Stimulated activated naive B cell treated with anti-CD40 and anti-IgM and Interleukin-4, amounts not matched to agents 10 μg/mL and 1 μg/mL and 100 μg/mL, for 72 hours (primary cell): Measurements from ENCODE around the gene CSMD2.

Experiments used
- ATAC-seq, 2 donors: fragments of 150-1000 bp; cut with Tn5 transposase; replicated peaks; 2 replicates each; pipeline ENCODE4 v1.10.0; 2021; ENCODE audit warnings: moderate library complexity in 1 of 2
- DNase-seq: peaks from one replicate; pipeline ENCODE4 v3.0.0; 2021
- H3K27ac Mint-ChIP-seq: one replicate; pipeline ENCODE4 v1.8.0; 2022; ENCODE audit warnings: mild to moderate bottlenecking, mixed read lengths
- H3K27me3 Mint-ChIP-seq, 2 donors: one replicate each; pipeline ENCODE4 v1.8.0; 2022; ENCODE audit warnings: mixed read lengths in 2 of 2
- H3K36me3 Mint-ChIP-seq, 2 donors: one replicate each; pipeline ENCODE4 v1.8.0; 2022; ENCODE audit warnings: mixed read lengths in 2 of 2, mild to moderate bottlenecking in 1 of 2
- H3K4me1 Mint-ChIP-seq, 2 donors: one replicate each; pipeline ENCODE4 v1.8.0; 2022; ENCODE audit warnings: mixed read lengths in 2 of 2, mild to moderate bottlenecking in 1 of 2
- H3K4me3 Mint-ChIP-seq, 2 donors: one replicate each; pipeline ENCODE4 v1.8.0; 2022; ENCODE audit warnings: mild to moderate bottlenecking in 2 of 2, mixed read lengths in 2 of 2, moderate library complexity in 1 of 2
- H3K9me3 Mint-ChIP-seq, 2 donors: one replicate each; pipeline ENCODE4 v1.8.0; 2022; ENCODE audit warnings: mixed read lengths in 2 of 2, mild to moderate bottlenecking in 1 of 2

CSMD2 gene

DNA sequence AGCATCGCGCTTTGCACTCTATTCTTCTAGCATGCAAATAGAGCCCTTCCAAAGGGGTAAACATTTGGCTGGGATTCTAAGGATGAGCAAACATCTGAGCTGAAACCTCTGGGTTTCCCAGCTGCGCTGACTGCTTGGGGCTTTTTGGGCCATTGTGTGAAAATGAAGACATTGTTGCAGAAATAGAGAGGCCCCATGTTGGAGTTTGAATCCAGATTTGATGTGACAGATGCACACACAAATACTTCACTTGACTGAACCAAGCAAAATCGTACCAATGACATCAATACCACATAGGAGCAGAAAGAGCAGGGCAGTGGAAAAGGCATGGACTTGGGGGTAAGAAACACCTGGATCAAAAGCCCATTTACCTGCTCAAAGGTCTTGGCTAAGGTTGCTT is 445.7 kb downstream of the CSMD2 start:
- no peaks in the 10 kb centered on the region for H3K9me3 Mint-ChIP-seq
- no peaks in the 10 kb centered on the region for H3K36me3 Mint-ChIP-seq
- no peak overlapping the region for H3K27ac Mint-ChIP-seq
- no peaks in the 10 kb centered on the region for H3K4me1 Mint-ChIP-seq
- H3K4me3 Mint-ChIP-seq, result no peak overlapping the region
- H3K27me3 Mint-ChIP-seq, result peaks cover 9 to 23% of the 10 kb centered on the region in 2 donors
- DNase-seq (no peak), ATAC-seq (no peak)

DNA sequence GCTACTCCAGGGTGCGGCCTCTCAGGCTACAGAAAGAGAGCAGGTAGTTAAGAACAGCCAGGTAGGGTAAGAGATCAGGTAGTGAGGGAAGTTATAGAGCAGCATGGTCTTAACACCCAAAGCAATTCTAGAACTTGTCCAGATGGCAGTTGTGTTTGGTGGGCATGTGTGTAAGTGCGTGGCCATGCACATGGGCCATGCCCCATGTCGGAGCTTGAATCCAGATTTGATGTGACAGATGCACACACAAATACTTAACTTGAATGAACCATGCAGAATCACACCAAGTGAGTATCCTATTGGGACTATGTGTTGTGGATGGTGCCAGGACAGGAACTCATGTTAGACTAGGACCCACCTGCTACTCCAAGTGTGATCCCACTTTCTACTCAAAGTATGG is 446.8 kb downstream of the CSMD2 start:
- ATAC-seq (no peak), DNase-seq (no peak)
- Mint-ChIP-seq H3K4me1 (no peaks in the 10 kb centered on the region), H3K4me3 (no peak overlapping the region), H3K27ac (no peak overlapping the region), H3K9me3 (no peaks in the 10 kb centered on the region), H3K36me3 (no peaks in the 10 kb centered on the region), H3K27me3 (peaks cover 9 to 29% of the 10 kb centered on the region in 2 donors)

DNA sequence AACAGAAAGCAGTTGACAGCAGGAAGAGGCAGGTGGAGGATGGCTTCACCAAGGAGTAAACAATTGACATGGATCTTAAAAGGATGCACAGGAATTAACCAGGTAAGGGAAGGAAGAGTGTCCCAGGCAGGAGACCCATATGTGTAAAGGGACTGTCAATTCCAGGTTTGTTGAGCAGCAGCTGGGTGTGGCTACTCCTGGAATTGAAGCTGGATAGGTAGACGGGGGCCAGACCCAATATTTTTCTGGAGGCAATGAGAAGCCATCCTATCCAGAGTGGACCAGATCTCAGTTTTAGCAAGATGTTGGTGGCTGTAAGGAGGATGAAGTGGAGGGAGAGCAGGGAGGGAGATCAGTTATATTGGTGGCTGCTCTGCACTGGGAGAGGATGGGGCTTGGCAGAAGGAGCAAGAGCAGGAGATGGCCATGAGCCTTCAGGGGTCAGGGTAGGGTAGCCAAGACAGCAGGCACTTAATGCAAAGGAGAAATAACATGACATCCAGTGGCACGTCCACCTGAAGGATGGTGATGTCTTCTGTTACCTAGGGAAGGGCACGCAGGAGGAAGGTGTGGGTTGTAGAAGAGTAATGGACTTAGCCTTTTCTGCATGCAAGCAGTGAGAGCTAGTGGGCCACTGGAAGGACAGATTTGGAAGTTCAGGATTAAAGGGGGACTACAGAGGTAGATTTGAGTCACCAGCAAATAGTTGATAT is 447.9 kb downstream of the CSMD2 start:
- H3K4me3 Mint-ChIP-seq, result no peak overlapping the region
- no peaks in the 10 kb centered on the region for H3K9me3 Mint-ChIP-seq
- DNase-seq, result no peak
- H3K27ac Mint-ChIP-seq, result no peak overlapping the region
- peaks cover 9 to 29% of the 10 kb centered on the region in 2 donors for H3K27me3 Mint-ChIP-seq
- no peaks in the 10 kb centered on the region for H3K36me3 Mint-ChIP-seq
- H3K4me1 Mint-ChIP-seq, result no peaks in the 10 kb centered on the region
- no peak for ATAC-seq

DNA sequence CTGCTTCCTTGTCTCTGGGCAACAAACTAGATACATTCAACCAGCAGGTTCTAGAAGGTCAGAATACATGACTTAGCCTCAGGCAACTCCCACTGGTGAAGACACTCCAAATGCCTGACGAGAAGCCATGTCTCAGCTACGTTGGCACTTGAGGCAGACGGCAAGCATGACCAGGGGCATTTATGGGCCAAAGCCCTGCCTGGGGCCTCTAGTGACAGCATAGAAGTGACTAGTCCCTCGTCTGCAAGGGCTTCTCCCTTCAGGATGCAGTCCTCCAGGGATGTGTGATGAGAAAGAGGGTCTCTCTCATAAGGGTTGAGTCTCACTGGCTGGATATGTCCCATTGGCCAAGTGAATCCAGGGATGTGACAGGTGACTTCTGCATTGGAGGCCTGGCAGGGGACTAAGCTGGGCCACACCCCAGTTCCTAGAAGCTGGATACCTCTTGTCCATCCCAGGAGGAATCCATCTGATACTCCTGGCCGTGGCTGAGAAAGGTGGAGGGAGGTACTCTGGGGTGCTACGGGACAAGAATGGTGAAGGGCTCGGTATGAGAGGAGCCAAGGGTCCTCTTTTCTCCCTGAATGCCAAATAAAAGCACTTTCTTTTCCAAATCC is 449.7 kb downstream of the CSMD2 start:
- ATAC-seq, result no peak
- H3K4me3 Mint-ChIP-seq, result no peak overlapping the region

DNA sequence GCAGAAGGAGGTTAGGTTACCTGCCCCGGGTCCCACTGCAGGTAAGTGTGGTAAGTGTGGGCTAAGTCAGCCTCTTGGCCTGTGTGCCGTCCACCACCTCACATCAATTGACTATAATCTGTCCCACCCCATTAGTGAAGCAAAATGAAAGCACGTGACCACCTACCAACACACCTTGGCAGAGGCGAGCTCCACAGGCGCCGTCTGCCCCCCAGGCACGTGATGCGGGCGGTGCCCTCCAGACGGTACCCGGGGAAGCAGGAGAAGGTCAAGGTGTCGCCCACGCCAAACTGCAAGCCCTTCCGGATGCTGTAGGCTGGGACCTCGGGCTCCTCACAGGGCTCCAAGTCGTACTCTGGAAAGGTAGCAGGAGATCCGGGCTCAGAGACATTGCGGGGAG is 450.6 kb downstream of the CSMD2 start:
- no peak for DNase-seq
- no peak overlapping the region for H3K27ac Mint-ChIP-seq
- no peaks in the 10 kb centered on the region for H3K4me1 Mint-ChIP-seq
- no peak for ATAC-seq
- H3K27me3 Mint-ChIP-seq, result peaks cover 13 to 36% of the 10 kb centered on the region in 2 donors
- no peaks in the 10 kb centered on the region for H3K9me3 Mint-ChIP-seq
- H3K4me3 Mint-ChIP-seq, result no peak overlapping the region
- no peaks in the 10 kb centered on the region for H3K36me3 Mint-ChIP-seq

More for the DNA sequence above, 449.7 kb downstream of the CSMD2 start:
- Mint-ChIP-seq H3K4me1 (no peaks in the 10 kb centered on the region), H3K9me3 (no peaks in the 10 kb centered on the region), H3K27ac (no peak overlapping the region), H3K36me3 (no peaks in the 10 kb centered on the region), H3K27me3 (peaks cover 13 to 36% of the 10 kb centered on the region in 2 donors)
- no peak for DNase-seq

DNA sequence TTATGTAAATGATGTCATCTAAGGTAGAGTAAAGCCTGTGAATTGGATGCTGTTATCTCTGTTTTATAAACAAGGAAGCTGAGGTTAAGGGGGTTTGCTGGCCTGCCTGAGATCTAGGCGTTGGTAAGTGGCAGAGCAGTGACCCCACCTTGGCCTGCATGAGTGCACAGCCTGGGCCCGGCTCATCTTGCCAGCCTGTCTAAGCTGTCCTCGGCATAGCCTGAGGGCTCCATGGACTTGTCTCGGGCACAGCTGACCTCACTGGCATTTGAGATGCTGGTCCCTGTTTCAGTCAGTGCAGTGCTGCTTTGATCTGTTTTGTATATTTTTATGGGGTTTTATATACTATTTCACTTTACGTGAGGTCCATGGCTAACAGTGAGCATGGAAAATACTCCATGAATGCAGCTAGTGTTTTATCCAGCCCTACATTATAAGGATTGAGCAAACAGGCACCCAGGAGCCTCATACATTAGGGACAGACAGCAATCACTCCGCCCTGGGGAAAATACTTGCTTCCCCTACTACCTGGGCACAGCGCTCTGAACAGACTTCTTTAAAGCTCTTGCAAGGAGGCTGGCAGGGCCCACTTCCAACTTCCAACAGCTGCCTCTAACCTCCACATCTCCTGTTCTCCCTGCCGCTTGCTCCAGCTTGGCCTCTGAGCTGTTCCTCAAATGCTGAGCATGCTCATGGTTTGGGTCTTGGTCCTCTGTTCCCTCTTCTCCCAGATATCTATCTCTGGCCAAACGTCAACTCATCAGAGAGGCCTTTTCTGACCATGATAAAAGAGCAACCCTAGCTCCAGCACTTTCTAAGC is 451.8 kb downstream of the CSMD2 start:
- DNase-seq, result no peak
- Mint-ChIP-seq H3K9me3 (no peaks in the 10 kb centered on the region), H3K4me1 (no peaks in the 10 kb centered on the region), H3K4me3 (no peak overlapping the region), H3K36me3 (no peaks in the 10 kb centered on the region), H3K27ac (no peak overlapping the region), H3K27me3 (peaks cover 13 to 37% of the 10 kb centered on the region in 2 donors)
- ATAC-seq, result no peak

DNA sequence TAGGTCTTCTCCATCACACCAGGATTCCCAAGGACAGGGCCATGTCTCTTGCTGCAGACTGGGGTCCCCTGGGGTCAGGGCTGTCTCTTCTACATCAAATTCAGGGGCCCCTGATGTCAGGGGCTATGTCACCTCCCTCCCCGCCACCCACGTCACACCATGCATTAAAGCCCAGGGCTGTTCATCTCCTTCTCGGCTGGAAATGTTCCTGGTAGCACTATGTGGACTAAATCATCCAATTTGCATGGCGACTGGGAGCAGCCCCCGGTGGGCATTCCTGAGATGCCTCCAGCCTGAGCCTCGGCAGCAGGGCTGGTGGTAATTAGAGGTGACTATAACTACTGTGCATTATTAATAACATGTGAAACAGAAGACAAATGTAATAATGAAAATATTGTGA is 452.8 kb downstream of the CSMD2 start:
- Mint-ChIP-seq H3K4me1 (no peaks in the 10 kb centered on the region), H3K27ac (no peak overlapping the region), H3K4me3 (no peak overlapping the region), H3K36me3 (no peaks in the 10 kb centered on the region), H3K27me3 (peaks cover 19 to 40% of the 10 kb centered on the region in 2 donors), H3K9me3 (no peaks in the 10 kb centered on the region)
- DNase-seq (no peak), ATAC-seq (no peak)

DNA sequence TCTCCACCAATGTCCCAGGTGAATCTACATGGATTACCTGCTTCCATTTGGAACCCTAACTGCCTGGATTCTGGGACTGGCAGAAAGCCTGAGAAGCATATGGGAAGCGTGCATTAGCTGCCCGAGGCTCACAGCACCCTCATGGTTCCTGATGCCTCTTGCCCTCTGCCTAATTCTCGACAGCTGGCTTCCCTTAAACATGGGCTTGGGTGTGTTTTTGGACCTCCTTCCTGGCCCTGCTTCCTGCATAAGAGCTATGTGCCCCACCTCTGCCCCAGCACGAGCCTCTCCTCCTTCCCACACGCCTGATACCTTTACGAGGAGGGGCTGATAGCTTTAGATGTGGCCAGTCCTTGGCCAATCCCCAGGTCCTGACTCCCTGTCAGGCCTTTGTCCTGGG is 453.5 kb downstream of the CSMD2 start:
- Mint-ChIP-seq H3K4me1 (no peaks in the 10 kb centered on the region), H3K27me3 (peaks cover 23 to 39% of the 10 kb centered on the region in 2 donors), H3K9me3 (peaks cover 0 to 2% of the 10 kb centered on the region in 2 donors), H3K4me3 (no peak overlapping the region), H3K36me3 (no peaks in the 10 kb centered on the region), H3K27ac (no peak overlapping the region)
- no peak for DNase-seq
- ATAC-seq, result no peak

DNA sequence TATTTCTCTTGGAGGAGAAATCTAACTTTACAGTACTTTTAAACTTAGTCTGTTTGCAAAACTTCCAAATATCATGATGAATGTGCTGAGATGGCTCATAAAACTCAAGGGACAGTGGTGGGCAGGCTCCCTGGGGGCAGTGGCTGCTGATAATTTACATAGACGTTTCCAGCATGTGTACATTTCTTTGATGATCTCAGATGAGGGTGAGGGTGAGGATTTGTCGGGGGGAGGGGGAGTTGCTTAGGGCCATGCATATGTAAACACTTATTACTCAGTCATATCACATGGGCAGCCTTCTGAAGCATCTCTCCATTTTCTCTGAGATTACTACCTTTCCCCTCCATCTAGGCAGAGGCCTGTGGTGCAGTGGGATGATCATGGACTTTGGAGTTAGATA is 454.1 kb downstream of the CSMD2 start:
- Mint-ChIP-seq H3K4me3 (no peak overlapping the region), H3K4me1 (no peaks in the 10 kb centered on the region), H3K36me3 (no peaks in the 10 kb centered on the region), H3K9me3 (peaks cover 0 to 2% of the 10 kb centered on the region in 2 donors), H3K27ac (no peak overlapping the region), H3K27me3 (peaks cover 23 to 39% of the 10 kb centered on the region in 2 donors)
- DNase-seq (no peak), ATAC-seq (no peak)

DNA sequence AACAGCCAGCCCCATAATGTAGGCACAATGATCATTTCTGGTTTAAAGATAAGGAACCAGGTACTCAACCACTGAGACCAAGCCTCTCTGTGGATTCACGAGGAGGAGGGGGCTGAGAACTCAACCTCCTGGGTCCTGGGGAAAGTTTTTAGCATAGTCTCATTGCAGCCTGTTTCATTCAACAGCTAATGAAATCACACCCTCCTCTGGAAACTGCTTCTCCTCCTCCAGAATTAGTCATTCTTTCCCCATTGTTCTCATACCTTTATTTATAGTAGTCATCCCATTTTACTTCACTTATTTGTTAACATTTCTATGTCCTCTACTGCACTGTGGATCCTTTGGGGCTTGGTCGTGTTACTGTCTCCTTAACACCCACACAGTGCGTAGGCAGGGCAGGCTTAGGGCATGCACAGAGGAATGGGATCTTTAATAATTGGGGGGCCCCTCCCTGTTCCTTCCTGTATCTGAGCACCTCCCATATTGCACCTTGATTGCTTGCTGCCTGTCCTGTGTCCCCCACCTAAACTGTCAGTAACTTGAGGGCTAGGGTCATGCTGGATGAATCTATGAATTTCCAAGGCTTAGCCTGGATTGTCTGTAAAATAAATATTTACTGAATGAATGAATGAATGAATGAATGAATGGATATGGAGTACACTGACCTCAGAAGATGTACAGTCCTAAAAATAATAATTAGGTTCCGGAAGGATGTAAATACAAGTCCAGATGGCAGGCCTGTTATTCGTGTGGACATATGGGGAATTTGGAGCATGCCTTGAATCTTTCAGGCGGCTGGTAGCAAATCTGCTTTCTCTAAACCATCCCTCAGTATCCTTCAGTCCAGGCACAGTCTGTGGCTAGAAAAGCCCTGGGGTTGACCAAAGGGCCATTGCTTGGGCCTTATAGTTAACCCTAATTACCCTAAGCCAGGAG is 455.0 kb downstream of the CSMD2 start:
- H3K4me1 Mint-ChIP-seq, result no peaks in the 10 kb centered on the region
- ATAC-seq (no peak), DNase-seq (no peak)
- peaks cover 0 to 2% of the 10 kb centered on the region in 2 donors for H3K9me3 Mint-ChIP-seq
- no peak overlapping the region for H3K27ac Mint-ChIP-seq
- H3K36me3 Mint-ChIP-seq, result no peaks in the 10 kb centered on the region
- no peak overlapping the region for H3K4me3 Mint-ChIP-seq
- H3K27me3 Mint-ChIP-seq, result peaks cover 23 to 35% of the 10 kb centered on the region in 2 donors

DNA sequence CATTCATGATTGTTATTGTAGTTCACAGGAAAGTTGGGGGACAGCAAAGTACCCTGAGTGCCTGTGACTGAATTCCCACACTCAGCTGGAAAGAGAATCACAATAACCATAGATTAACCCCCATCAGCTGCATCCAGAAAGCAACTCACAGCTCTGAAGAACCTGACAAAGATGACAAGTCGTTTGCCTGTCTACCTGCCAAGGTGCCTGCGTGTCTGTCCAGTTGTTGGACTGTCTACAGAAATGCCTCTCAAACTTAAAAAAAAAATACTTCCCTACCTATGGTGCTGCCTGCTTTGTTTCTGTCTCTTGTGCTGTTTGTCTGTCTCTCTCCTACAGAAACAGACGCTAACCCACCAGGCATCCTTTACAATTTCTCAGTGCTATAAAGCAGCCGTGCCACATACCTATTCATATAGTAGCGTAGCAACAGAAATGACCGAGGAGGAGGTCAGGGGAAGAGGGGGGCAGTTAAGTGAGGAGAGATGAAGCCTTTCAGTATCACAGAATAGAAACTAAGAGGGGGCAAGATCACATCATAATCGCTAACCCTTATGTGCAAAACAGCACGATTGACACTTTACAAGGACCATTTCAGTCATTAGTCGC is 455.8 kb downstream of the CSMD2 start:
- ATAC-seq, result no peak
- H3K27ac Mint-ChIP-seq, result no peak overlapping the region

DNA sequence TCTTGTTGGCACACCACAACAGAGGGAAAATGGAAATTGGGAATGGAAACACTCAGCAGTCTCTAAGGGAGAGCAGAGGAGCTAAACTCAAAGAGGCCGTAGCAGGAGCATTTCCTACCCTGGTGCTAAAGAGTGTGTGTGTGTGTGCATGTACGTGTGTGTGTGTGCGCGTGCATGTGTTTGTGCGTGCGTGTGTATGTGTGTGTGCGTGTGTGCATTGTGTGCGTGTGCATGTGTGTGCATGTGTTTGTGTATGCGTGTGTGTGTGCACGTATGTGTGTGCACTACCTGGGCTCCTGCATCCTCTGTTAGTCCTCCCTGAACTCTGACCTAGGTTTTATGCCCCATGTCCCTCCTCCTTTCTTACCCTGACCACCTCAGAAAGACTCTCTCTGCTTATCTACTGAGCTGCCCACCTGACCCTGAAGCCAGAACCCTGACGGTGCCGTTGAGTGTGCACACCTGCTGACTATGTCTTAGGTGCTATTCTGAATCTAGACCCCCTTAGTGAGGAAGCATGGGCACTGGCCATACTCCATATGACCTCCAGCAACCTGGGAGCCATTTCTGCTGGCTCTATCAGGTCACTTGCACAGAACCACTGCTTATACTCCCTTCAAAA is 458.3 kb downstream of the CSMD2 start:
- DNase-seq (no peak), ATAC-seq (no peak)
- H3K27me3 Mint-ChIP-seq, result peaks cover 13 to 20% of the 10 kb centered on the region in 2 donors
- no peaks in the 10 kb centered on the region for H3K4me1 Mint-ChIP-seq
- no peaks in the 10 kb centered on the region for H3K36me3 Mint-ChIP-seq
- H3K9me3 Mint-ChIP-seq, result peaks cover 2 to 3% of the 10 kb centered on the region in 2 donors
- no peak overlapping the region for H3K27ac Mint-ChIP-seq
- no peak overlapping the region for H3K4me3 Mint-ChIP-seq

More for the DNA sequence above, 455.8 kb downstream of the CSMD2 start:
- Mint-ChIP-seq H3K9me3 (peaks cover 0 to 2% of the 10 kb centered on the region in 2 donors), H3K4me1 (no peaks in the 10 kb centered on the region), H3K36me3 (no peaks in the 10 kb centered on the region), H3K4me3 (no peak overlapping the region), H3K27me3 (peaks cover 20 to 28% of the 10 kb centered on the region in 2 donors)
- DNase-seq, result no peak

DNA sequence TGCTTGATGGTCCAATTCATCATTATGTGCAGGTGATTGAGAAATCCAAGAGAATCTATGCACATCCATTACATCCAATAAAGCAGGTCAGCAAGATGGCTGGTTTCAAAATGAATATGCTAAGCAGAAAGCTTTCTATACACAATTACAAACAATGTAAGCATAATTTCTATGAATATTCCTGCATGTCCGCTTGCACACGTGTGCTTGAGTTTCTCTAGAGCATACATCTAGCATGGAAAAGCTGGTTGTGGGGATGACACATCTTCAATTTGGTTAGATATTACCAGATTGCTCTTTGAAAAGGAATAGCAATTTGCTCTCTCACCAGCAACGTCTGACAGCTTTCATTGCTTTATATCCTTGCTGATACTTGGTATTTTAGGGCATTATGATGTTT is 461.6 kb downstream of the CSMD2 start:
- Mint-ChIP-seq H3K36me3 (no peaks in the 10 kb centered on the region), H3K27me3 (peaks cover 11 to 24% of the 10 kb centered on the region in 2 donors)
- no peak for ATAC-seq

More for the DNA sequence above, 461.6 kb downstream of the CSMD2 start:
- Mint-ChIP-seq H3K4me1 (no peaks in the 10 kb centered on the region), H3K27ac (no peak overlapping the region), H3K9me3 (peaks cover 2 to 3% of the 10 kb centered on the region in 2 donors), H3K4me3 (no peak overlapping the region)
- no peak for DNase-seq
